ENCODE data around the gene SOX10.

GRCh38 chr22:38030311-38031133 lies 46.2 kb upstream of the SOX10 start:
- TF ChIP-seq EZH2phosphoT487 (IDR thresholded peaks at IDR 0.05; ENCODE audit: borderline replicate concordance) (no peak), CTCF (conservative IDR thresholded peaks at IDR 0.05; ENCODE audit: low read length) (no peak)

Data from Loucy (cell line).